Measurements from ENCODE around the gene CDKN2D. TPM values are rescaled to one million over a fixed set of nuclear protein-coding genes. Genes with fewer than 3 reads are reported as not detected.
A peak's percentile ranks its signal among the peaks of the same experiment; 100 is the strongest.

The CDKN2D gene
- total and polyA plus RNA-seq, 10 of the 15 experiments (the other 5 are each of a cell fraction or from before 2014, with no cell fraction given): 0.53 to 17.2 (median 6.7) TPM

DNA sequence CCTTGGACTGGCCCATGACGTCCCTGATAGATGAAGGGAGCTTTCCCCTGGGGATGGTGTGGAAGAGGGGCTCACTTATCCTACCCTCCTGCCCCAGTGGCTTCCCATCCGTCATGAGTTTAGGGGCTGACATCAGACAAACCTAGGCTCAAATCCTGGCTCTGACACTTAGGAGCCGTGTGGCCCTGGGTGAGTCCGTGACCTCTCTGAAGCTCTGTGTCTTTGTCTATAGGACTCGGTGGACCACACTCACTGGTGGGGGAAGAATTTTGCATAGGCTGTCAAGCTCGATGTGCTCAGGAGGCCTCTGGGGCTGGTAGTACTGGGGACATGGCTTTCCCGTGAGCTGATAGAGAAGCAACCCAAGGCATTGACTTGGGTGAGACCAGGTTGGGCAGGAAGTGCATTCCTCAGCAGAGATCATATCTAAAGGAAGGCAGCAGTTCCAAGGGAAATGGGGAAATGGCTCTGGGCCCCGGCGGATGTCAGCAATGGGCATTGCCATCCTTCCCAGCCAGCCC is 35.7 kb upstream of the CDKN2D start (continued):
- TF ChIP-seq ZNF384 (IDR thresholded peaks at IDR 0.05; ENCODE audit: borderline replicate concordance, low read depth, low read length) (no peak), RELA (IDR thresholded peaks at IDR 0.05; ENCODE audit: borderline replicate concordance, partially characterized antibody) (no peak), BACH1 (IDR thresholded peaks at IDR 0.05; ENCODE audit: borderline replicate concordance) (peak; percentile 43; the same call in 1 of the 2 replicates), PAX8 (IDR thresholded peaks at IDR 0.05) (no peak), TARDBP (IDR thresholded peaks at IDR 0.05; ENCODE audit: borderline replicate concordance) (no peak), ZNF622 (IDR thresholded peaks at IDR 0.05) (no peak), JUND (IDR thresholded peaks at IDR 0.05; ENCODE audit: low read depth, low read length) (no peak), POU2F2 (IDR thresholded peaks at IDR 0.05; ENCODE audit: borderline replicate concordance, low read depth, low read length) (peak; percentile 74; the same call in 2 of the 3 replicates), FOXM1 (IDR thresholded peaks at IDR 0.05; ENCODE audit: low read depth, low read length) (no peak), SRF (IDR thresholded peaks at IDR 0.05; ENCODE audit: low read depth in 2 of 2, low read length in 2 of 2) (no peak), CHD4 (IDR thresholded peaks at IDR 0.05) (no peak), NFYA (IDR thresholded peaks at IDR 0.05; ENCODE audit: borderline replicate concordance, low read depth, low read length) (no peak), CREB1 (IDR thresholded peaks at IDR 0.05; ENCODE audit: low read depth) (no peak), RB1 (IDR thresholded peaks at IDR 0.05; ENCODE audit: borderline replicate concordance) (no peak), JUNB (IDR thresholded peaks at IDR 0.05) (no peak), IRF4 (IDR thresholded peaks at IDR 0.05; ENCODE audit: low read depth, low read length) (no peak), SMARCA5 (IDR thresholded peaks at IDR 0.05) (peak; percentile 63; the same call in 1 of the 2 replicates), ZNF207 (IDR thresholded peaks at IDR 0.05; ENCODE audit: borderline replicate concordance) (no peak), SMAD1 (IDR thresholded peaks at IDR 0.05; ENCODE audit: low read depth, partially characterized antibody) (no peak), NR2F1 (conservative IDR thresholded peaks at IDR 0.05) (peak; percentile 75), IKZF2 (IDR thresholded peaks at IDR 0.05) (no peak; a peak in 1 of 4 replicates)
- TF ChIP-seq, protein P1, sequence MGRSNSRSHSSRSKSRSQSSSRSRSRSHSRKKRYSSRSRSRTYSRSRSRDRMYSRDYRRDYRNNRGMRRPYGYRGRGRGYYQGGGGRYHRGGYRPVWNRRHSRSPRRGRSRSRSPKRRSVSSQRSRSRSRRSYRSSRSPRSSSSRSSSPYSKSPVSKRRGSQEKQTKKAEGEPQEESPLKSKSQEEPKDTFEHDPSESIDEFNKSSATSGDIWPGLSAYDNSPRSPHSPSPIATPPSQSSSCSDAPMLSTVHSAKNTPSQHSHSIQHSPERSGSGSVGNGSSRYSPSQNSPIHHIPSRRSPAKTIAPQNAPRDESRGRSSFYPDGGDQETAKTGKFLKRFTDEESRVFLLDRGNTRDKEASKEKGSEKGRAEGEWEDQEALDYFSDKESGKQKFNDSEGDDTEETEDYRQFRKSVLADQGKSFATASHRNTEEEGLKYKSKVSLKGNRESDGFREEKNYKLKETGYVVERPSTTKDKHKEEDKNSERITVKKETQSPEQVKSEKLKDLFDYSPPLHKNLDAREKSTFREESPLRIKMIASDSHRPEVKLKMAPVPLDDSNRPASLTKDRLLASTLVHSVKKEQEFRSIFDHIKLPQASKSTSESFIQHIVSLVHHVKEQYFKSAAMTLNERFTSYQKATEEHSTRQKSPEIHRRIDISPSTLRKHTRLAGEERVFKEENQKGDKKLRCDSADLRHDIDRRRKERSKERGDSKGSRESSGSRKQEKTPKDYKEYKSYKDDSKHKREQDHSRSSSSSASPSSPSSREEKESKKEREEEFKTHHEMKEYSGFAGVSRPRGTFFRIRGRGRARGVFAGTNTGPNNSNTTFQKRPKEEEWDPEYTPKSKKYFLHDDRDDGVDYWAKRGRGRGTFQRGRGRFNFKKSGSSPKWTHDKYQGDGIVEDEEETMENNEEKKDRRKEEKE (IDR thresholded peaks at IDR 0.05): no peak
- TF ChIP-seq, protein P2, sequence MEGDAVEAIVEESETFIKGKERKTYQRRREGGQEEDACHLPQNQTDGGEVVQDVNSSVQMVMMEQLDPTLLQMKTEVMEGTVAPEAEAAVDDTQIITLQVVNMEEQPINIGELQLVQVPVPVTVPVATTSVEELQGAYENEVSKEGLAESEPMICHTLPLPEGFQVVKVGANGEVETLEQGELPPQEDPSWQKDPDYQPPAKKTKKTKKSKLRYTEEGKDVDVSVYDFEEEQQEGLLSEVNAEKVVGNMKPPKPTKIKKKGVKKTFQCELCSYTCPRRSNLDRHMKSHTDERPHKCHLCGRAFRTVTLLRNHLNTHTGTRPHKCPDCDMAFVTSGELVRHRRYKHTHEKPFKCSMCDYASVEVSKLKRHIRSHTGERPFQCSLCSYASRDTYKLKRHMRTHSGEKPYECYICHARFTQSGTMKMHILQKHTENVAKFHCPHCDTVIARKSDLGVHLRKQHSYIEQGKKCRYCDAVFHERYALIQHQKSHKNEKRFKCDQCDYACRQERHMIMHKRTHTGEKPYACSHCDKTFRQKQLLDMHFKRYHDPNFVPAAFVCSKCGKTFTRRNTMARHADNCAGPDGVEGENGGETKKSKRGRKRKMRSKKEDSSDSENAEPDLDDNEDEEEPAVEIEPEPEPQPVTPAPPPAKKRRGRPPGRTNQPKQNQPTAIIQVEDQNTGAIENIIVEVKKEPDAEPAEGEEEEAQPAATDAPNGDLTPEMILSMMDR (IDR thresholded peaks at IDR 0.05 in 2 of 3, conservative IDR thresholded peaks at IDR 0.05 in 1 of 3; ENCODE audit: control insufficient read depth in 2 of 3, extremely low read depth in 1 of 3, insufficient read depth in 1 of 3, low read depth in 3 of 3, low read length in 3 of 3): no peak
- TF ChIP-seq, protein P3, sequence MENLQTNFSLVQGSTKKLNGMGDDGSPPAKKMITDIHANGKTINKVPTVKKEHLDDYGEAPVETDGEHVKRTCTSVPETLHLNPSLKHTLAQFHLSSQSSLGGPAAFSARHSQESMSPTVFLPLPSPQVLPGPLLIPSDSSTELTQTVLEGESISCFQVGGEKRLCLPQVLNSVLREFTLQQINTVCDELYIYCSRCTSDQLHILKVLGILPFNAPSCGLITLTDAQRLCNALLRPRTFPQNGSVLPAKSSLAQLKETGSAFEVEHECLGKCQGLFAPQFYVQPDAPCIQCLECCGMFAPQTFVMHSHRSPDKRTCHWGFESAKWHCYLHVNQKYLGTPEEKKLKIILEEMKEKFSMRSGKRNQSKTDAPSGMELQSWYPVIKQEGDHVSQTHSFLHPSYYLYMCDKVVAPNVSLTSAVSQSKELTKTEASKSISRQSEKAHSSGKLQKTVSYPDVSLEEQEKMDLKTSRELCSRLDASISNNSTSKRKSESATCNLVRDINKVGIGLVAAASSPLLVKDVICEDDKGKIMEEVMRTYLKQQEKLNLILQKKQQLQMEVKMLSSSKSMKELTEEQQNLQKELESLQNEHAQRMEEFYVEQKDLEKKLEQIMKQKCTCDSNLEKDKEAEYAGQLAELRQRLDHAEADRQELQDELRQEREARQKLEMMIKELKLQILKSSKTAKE (IDR thresholded peaks at IDR 0.05; ENCODE audit: low read depth, poor library complexity, severe bottlenecking): peak; percentile 14
- TF ChIP-seq, protein P4, sequence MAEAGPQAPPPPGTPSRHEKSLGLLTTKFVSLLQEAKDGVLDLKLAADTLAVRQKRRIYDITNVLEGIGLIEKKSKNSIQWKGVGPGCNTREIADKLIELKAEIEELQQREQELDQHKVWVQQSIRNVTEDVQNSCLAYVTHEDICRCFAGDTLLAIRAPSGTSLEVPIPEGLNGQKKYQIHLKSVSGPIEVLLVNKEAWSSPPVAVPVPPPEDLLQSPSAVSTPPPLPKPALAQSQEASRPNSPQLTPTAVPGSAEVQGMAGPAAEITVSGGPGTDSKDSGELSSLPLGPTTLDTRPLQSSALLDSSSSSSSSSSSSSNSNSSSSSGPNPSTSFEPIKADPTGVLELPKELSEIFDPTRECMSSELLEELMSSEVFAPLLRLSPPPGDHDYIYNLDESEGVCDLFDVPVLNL (IDR thresholded peaks at IDR 0.05; ENCODE audit: low read depth, low read length): 0 out of 2 replicates have a peak, but pooled peaks have one; percentile 17

All from GM12878 (cell line).